K562 (cell line): ENCODE data around the gene IL18RAP.

ENCODE experiments used
- EZH2 ChIP-seq: IDR thresholded peaks from 2 replicates; pipeline ENCODE4 v1.6.1; 2012; ENCODE audit warnings: low read depth, mild to moderate bottlenecking, inconsistent platforms, low read length, borderline replicate concordance
- FIP1L1 ChIP-seq: fragments of 200-400 bp; formaldehyde crosslinking; IDR thresholded peaks from 2 replicates; pipeline ENCODE4 v1.6.1; 2018; ENCODE audit warnings: mild to moderate bottlenecking, low read depth, low read length; ENCODE audit not compliant: poor library complexity, severe bottlenecking
- MYC ChIP-seq, 2 experiments: fragments of 250-450 bp in 1 of 2; sonication (Bioruptor Pico) in 1 of 2; IDR thresholded peaks; 2 replicates each; pipeline versions ENCODE4 v1.5.1 to v1.6.1; 2012 to 2021; ENCODE audit warnings: low read depth in 2 of 2, borderline replicate concordance in 1 of 2, improper control_type of control experiment in 1 of 2, low read length in 1 of 2, mild to moderate bottlenecking in 1 of 2, moderate library complexity in 1 of 2
- PHF8 ChIP-seq: fragments of 200-600 bp; sonication (generic); IDR thresholded peaks from 2 replicates; pipeline ENCODE4 v1.6.1; 2012; ENCODE audit warnings: mixed run types, mild to moderate bottlenecking, inconsistent platforms, low read length, moderate library complexity, borderline replicate concordance
- POLR2A ChIP-seq: fragments of 450-650 bp; conservative IDR thresholded peaks from 2 replicates; pipeline ENCODE4 v1.6.1; 2016
- SIX5 ChIP-seq, 2 experiments: IDR thresholded peaks; 2 replicates each; pipeline ENCODE4 v1.6.1; 2011; ENCODE audit warnings: low read length in 2 of 2, borderline replicate concordance in 1 of 2, low read depth in 1 of 2, mild to moderate bottlenecking in 1 of 2, moderate library complexity in 1 of 2; ENCODE audit not compliant: insufficient read depth in 1 of 2
- TF ChIP-seq, protein P1 (sequence below): sonication (generic); formaldehyde crosslinking; IDR thresholded peaks from 2 replicates; pipeline ENCODE4 v1.8.0; 2023; ENCODE audit warnings: mild to moderate bottlenecking, missing genetic modification reagents
- TF ChIP-seq, protein P2 (sequence below), 3 experiments: IDR thresholded peaks in 2 of 3; conservative IDR thresholded peaks in 1 of 3; 2 replicates each; pipeline ENCODE4 v1.5.1; 2011 to 2012; ENCODE audit warnings: low read length in 3 of 3, mild to moderate bottlenecking in 3 of 3, control low read depth in 2 of 3, improper control_type of control experiment in 1 of 3, inconsistent platforms in 1 of 3, low read depth in 1 of 3, mixed read lengths in 1 of 3, moderate library complexity in 1 of 3; ENCODE audit not compliant: insufficient read depth in 2 of 3

DNA sequence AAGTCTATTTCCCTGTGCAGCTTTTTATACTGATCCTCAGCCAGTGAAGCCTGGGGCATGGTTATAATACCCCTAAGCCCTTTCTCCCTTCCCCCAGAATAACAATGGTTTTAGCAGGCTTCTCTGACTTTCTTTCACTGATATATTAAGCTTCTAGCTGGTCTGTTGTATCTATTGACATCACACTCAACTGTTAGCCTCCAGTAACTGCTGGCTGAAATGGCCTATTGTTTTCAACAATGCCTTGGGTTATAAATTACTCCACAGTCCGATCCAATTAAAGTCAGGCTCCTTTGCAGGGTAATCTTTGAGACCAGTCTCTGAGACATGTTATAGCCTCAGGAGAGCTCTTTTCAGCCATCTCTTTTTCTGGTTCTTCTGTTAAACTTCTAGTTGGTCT, 47.2 kb downstream of the IL18RAP start:
- TF ChIP-seq EZH2 = no peak
- TF ChIP-seq, protein P1, sequence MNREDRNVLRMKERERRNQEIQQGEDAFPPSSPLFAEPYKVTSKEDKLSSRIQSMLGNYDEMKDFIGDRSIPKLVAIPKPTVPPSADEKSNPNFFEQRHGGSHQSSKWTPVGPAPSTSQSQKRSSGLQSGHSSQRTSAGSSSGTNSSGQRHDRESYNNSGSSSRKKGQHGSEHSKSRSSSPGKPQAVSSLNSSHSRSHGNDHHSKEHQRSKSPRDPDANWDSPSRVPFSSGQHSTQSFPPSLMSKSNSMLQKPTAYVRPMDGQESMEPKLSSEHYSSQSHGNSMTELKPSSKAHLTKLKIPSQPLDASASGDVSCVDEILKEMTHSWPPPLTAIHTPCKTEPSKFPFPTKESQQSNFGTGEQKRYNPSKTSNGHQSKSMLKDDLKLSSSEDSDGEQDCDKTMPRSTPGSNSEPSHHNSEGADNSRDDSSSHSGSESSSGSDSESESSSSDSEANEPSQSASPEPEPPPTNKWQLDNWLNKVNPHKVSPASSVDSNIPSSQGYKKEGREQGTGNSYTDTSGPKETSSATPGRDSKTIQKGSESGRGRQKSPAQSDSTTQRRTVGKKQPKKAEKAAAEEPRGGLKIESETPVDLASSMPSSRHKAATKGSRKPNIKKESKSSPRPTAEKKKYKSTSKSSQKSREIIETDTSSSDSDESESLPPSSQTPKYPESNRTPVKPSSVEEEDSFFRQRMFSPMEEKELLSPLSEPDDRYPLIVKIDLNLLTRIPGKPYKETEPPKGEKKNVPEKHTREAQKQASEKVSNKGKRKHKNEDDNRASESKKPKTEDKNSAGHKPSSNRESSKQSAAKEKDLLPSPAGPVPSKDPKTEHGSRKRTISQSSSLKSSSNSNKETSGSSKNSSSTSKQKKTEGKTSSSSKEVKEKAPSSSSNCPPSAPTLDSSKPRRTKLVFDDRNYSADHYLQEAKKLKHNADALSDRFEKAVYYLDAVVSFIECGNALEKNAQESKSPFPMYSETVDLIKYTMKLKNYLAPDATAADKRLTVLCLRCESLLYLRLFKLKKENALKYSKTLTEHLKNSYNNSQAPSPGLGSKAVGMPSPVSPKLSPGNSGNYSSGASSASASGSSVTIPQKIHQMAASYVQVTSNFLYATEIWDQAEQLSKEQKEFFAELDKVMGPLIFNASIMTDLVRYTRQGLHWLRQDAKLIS (CRISPR knock-in tag) = no peak
- TF ChIP-seq FIP1L1 = no peak
- no peak for TF ChIP-seq POLR2A
- TF ChIP-seq MYC (IDR thresholded peaks at IDR 0.05; ENCODE audit: low read depth, low read length) = no peak
- no peak for TF ChIP-seq MYC (CRISPR knock-in tag; IDR thresholded peaks at IDR 0.05; ENCODE audit: borderline replicate concordance, low read depth)
- TF ChIP-seq SIX5 (IDR thresholded peaks at IDR 0.05; ENCODE audit: borderline replicate concordance in 1 of 2, insufficient read depth in 1 of 2, low read depth in 1 of 2, low read length in 2 of 2) = no peak
- TF ChIP-seq, protein P2, sequence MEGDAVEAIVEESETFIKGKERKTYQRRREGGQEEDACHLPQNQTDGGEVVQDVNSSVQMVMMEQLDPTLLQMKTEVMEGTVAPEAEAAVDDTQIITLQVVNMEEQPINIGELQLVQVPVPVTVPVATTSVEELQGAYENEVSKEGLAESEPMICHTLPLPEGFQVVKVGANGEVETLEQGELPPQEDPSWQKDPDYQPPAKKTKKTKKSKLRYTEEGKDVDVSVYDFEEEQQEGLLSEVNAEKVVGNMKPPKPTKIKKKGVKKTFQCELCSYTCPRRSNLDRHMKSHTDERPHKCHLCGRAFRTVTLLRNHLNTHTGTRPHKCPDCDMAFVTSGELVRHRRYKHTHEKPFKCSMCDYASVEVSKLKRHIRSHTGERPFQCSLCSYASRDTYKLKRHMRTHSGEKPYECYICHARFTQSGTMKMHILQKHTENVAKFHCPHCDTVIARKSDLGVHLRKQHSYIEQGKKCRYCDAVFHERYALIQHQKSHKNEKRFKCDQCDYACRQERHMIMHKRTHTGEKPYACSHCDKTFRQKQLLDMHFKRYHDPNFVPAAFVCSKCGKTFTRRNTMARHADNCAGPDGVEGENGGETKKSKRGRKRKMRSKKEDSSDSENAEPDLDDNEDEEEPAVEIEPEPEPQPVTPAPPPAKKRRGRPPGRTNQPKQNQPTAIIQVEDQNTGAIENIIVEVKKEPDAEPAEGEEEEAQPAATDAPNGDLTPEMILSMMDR (IDR thresholded peaks at IDR 0.05 in 2 of 3, conservative IDR thresholded peaks at IDR 0.05 in 1 of 3; ENCODE audit: insufficient read depth in 2 of 3, low read depth in 1 of 3, low read length in 3 of 3) = no peak
- no peak for TF ChIP-seq PHF8
